GM06990 (cell line): ENCODE data around the gene RAP1GAP.
A peak's percentile ranks its signal among the peaks of the same experiment; 100 is the strongest.

ENCODE experiments used
- DNase-seq: peaks from one replicate; pipeline ENCODE4 v3.0.0-alpha.2; 2011; ENCODE audit not compliant: insufficient read length; ENCODE audit errors: extremely low read depth
- H3K27me3 ChIP-seq: replicated peaks from 2 replicates; pipeline ENCODE4 v1.6.0; 2011; ENCODE audit warnings: low read length; ENCODE audit not compliant: control insufficient read depth, insufficient read depth
- H3K36me3 ChIP-seq: 2 replicates; pipeline ENCODE4 v1.5.1; 2011; ENCODE audit warnings: low read length; ENCODE audit not compliant: control insufficient read depth, insufficient read depth
- H3K4me3 ChIP-seq: replicated peaks from 2 replicates; pipeline ENCODE4 v1.5.1; 2011; ENCODE audit warnings: low read depth, mild to moderate bottlenecking, control low read depth, low read length
- TF ChIP-seq, protein P1 (sequence below): IDR thresholded peaks from 2 replicates; pipeline ENCODE4 v1.5.1; 2011; ENCODE audit warnings: low read length, control low read depth, mild to moderate bottlenecking, inconsistent platforms; ENCODE audit not compliant: insufficient read depth, poor library complexity, severe bottlenecking

Gene RAP1GAP

GRCh38 chr1:21705303-21705980, 36.3 kb upstream of the RAP1GAP start:
- Histone ChIP-seq H3K4me3 (no peak overlapping the region), H3K36me3 (peaks cover 11% of the 10 kb centered on the region), H3K27me3 (no peaks in the 10 kb centered on the region)
- DNase-seq, result no peak
- TF ChIP-seq, protein P1, sequence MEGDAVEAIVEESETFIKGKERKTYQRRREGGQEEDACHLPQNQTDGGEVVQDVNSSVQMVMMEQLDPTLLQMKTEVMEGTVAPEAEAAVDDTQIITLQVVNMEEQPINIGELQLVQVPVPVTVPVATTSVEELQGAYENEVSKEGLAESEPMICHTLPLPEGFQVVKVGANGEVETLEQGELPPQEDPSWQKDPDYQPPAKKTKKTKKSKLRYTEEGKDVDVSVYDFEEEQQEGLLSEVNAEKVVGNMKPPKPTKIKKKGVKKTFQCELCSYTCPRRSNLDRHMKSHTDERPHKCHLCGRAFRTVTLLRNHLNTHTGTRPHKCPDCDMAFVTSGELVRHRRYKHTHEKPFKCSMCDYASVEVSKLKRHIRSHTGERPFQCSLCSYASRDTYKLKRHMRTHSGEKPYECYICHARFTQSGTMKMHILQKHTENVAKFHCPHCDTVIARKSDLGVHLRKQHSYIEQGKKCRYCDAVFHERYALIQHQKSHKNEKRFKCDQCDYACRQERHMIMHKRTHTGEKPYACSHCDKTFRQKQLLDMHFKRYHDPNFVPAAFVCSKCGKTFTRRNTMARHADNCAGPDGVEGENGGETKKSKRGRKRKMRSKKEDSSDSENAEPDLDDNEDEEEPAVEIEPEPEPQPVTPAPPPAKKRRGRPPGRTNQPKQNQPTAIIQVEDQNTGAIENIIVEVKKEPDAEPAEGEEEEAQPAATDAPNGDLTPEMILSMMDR, result no peak

GRCh38 chr1:21704145-21704544, 35.0 kb upstream of the RAP1GAP start:
- peaks cover 14% of the 10 kb centered on the region for H3K36me3 ChIP-seq
- no peak for DNase-seq

DNA sequence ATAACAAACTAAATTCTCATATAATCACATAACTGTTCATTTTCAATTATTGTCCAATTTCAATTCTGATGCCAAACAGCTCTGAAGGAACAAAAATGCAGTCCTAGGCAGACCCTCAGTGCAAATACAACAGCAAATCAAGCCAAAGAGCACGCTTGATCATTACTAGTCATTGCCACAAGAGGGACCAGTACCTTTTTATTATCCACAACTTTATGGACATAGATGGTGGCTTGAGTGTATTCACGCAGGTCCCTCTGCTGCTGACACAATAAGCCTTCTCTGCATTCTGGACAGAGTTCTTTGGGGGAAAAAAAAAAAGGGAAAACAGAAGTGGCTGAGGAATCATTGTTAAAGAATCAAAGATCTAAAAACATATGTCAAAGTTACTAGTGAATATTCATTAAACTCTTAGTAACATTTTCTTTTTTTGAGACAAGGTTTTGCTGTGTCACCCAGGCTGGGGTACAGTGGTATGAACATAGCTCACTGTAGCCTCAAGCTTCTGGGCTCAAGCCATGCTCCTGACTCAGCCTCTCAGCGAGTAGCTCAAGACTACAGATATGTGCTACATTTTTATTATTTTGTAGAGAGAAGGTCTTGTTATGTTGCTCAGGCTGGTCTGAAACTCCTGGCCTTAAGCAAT, 34.3 kb upstream of the RAP1GAP start:
- no peak for DNase-seq
- Histone ChIP-seq H3K36me3 (peaks cover 14% of the 10 kb centered on the region), H3K4me3 (no peak overlapping the region), H3K27me3 (no peaks in the 10 kb centered on the region)
- TF ChIP-seq, protein P1, result peak; percentile 42

More at GRCh38 chr1:21704145-21704544, 35.0 kb upstream of the RAP1GAP start:
- TF ChIP-seq, protein P1, result no peak
- no peak overlapping the region for H3K4me3 ChIP-seq
- H3K27me3 ChIP-seq, result no peaks in the 10 kb centered on the region

GRCh38 chr1:21702780-21703179, 33.6 kb upstream of the RAP1GAP start:
- TF ChIP-seq, protein P1, result no peak
- Histone ChIP-seq H3K4me3 (no peak overlapping the region), H3K36me3 (peaks cover 12% of the 10 kb centered on the region), H3K27me3 (no peaks in the 10 kb centered on the region)
- no peak for DNase-seq

GRCh38 chr1:21701401-21701800, 32.2 kb upstream of the RAP1GAP start:
- DNase-seq, result no peak
- TF ChIP-seq, protein P1, result no peak
- H3K36me3 ChIP-seq, result peaks cover 16% of the 10 kb centered on the region
- H3K4me3 ChIP-seq, result no peak overlapping the region
- no peaks in the 10 kb centered on the region for H3K27me3 ChIP-seq
